ENCODE measurements around the gene MBD6. TPM values are rescaled to one million over a fixed set of nuclear protein-coding genes. Genes with fewer than 3 reads are reported as not detected.
"Not testable (repeated sequence)": the region's sequence is repeated elsewhere in the genome, so short reads cannot be mapped to it uniquely, and the experiment has no call there.

Gene MBD6
- total and polyA plus RNA-seq, 2 of the 8 experiments (the other 6 are each of a cell fraction or from before 2014, with no cell fraction given): 3.9 to 32.3 TPM

GRCh38 chr12:57495051-57495701, 27.4 kb upstream of the MBD6 start:
- H3K23me2 ChIP-seq (ENCODE audit: low read depth, low read length); H4K20me1 ChIP-seq (replicated peaks in 1 of 2; ENCODE audit: control insufficient read depth in 1 of 2, insufficient read depth in 2 of 2, low read length in 2 of 2); H4K91ac ChIP-seq (replicated peaks; ENCODE audit: insufficient read length, low read length); H3K4me3 ChIP-seq (ENCODE audit: extremely low read depth in 1 of 4, insufficient read depth in 2 of 4, low read depth in 3 of 4, low read length in 4 of 4); DNase-seq (ENCODE audit: low read depth in 1 of 2, low spot score in 2 of 2); H3K79me1 ChIP-seq (ENCODE audit: low read depth, low read length); H2BK12ac ChIP-seq (ENCODE audit: low read depth, low read length); H3K27me3 ChIP-seq (replicated peaks in 1 of 4; ENCODE audit: control insufficient read depth in 3 of 4, extremely low read depth in 1 of 4, insufficient read depth in 3 of 4, low read length in 3 of 4); H3K18ac ChIP-seq (ENCODE audit: extremely low read depth, low read length); H2BK15ac ChIP-seq (ENCODE audit: low read length); H3K14ac ChIP-seq (ENCODE audit: insufficient read length); POLR2A ChIA-PET (ENCODE audit: partially characterized antibody); H2BK5ac ChIP-seq (ENCODE audit: low read depth, low read length); H3K79me2 ChIP-seq (ENCODE audit: control insufficient read depth in 1 of 2, insufficient read depth in 2 of 2, low read length in 2 of 2); H3K9me3 ChIP-seq (ENCODE audit: insufficient read depth in 2 of 2, low read depth in 1 of 2, low read length in 1 of 2); H3K27ac ChIP-seq (ENCODE audit: low read depth, low read length); H3K4ac ChIP-seq (replicated peaks; ENCODE audit: insufficient read length, low read depth, low read length); H2BK120ac ChIP-seq (replicated peaks; ENCODE audit: low read depth, low read length); H3K9ac ChIP-seq (replicated peaks in 1 of 4; ENCODE audit: extremely low read depth in 1 of 4, low read depth in 3 of 4, low read length in 3 of 4); H3K4me1 ChIP-seq (replicated peaks in 1 of 4; ENCODE audit: control insufficient read depth in 3 of 4, insufficient read depth in 4 of 4, low read length in 3 of 4); H3K4me2 ChIP-seq (ENCODE audit: insufficient read depth in 1 of 2, low read depth in 2 of 2, low read length in 2 of 2); H3K23ac ChIP-seq (ENCODE audit: insufficient read length); H2AFZ ChIP-seq (ENCODE audit: low read length); H4K8ac ChIP-seq (ENCODE audit: extremely low read depth, insufficient read depth, low read length); CTCF ChIA-PET (ENCODE audit: partially characterized antibody); H2AK5ac ChIP-seq (ENCODE audit: low read depth, low read length); H2BK20ac ChIP-seq (ENCODE audit: low read length); H3K56ac ChIP-seq (replicated peaks; ENCODE audit: insufficient read length, low read depth, low read length); FAIRE-seq; H4K5ac ChIP-seq (ENCODE audit: insufficient read length, low read depth, low read length): not testable (repeated sequence)
- peaks cover 36 to 82% (median 59%) of the 10 kb centered on the region in 4 experiments for H3K36me3 ChIP-seq (ENCODE audit: control insufficient read depth in 2 of 4, insufficient read depth in 4 of 4, low read length in 3 of 4)
- 89% methylated on average over 7 of the region's 48 CpGs; no CpG with 5 or more reads in 1 of the 2 experiments for WGBS, 2 experiments (ENCODE audit: extremely low coverage in 1 of 2, insufficient coverage in 1 of 2, insufficient read length in 1 of 2, insufficient replicate concordance in 2 of 2, low coverage in 1 of 2, low lambda C conversion rate in 2 of 2, missing lambda C conversion rate in 1 of 2)

Data from H1 (cell line).